Osteoblast (primary cell): Measurements from ENCODE around the gene PLGRKT. TPM values are rescaled to one million over a fixed set of nuclear protein-coding genes. Genes with fewer than 3 reads are reported as not detected.
"Not testable (repeated sequence)": the region's sequence is repeated elsewhere in the genome, so short reads cannot be mapped to it uniquely, and the experiment has no call there.

ENCODE experiments used
- DNase-seq: peaks from one replicate; pipeline ENCODE4 v3.0.0; 2011; ENCODE audit warnings: low spot score, mixed read lengths; ENCODE audit not compliant: insufficient read length; ENCODE audit errors: missing footprints
- H2AFZ ChIP-seq: 2 replicates; pipeline ENCODE4 v1.6.0; 2011; ENCODE audit warnings: mild to moderate bottlenecking, low read length
- H3K27ac ChIP-seq: 2 replicates; pipeline ENCODE4 v1.5.1; 2011; ENCODE audit warnings: mild to moderate bottlenecking, low read depth, low read length, moderate library complexity
- H3K27me3 ChIP-seq: 2 replicates; pipeline ENCODE4 v1.6.0; 2012; ENCODE audit warnings: mild to moderate bottlenecking, control low read depth, inconsistent platforms, low read length, moderate library complexity; ENCODE audit not compliant: insufficient read depth
- H3K36me3 ChIP-seq: 2 replicates; pipeline ENCODE4 v1.5.1; 2011; ENCODE audit warnings: mild to moderate bottlenecking, low read length, control low read depth, moderate library complexity; ENCODE audit not compliant: insufficient read depth
- H3K4me1 ChIP-seq: 2 replicates; pipeline ENCODE4 v1.5.1; 2011; ENCODE audit warnings: mild to moderate bottlenecking, low read length, control low read depth, moderate library complexity; ENCODE audit not compliant: insufficient read depth
- H3K4me2 ChIP-seq: 2 replicates; pipeline ENCODE4 v1.6.0; 2011; ENCODE audit warnings: mild to moderate bottlenecking, low read length; ENCODE audit not compliant: insufficient read depth
- H3K4me3 ChIP-seq: fragments of 200-600 bp; sonication (generic); 3 replicates; pipeline ENCODE4 v1.5.1; 2012; ENCODE audit warnings: mild to moderate bottlenecking, low read length, inconsistent platforms; ENCODE audit not compliant: insufficient read depth
- H3K79me2 ChIP-seq: 2 replicates; pipeline ENCODE4 v1.6.0; 2012; ENCODE audit warnings: mild to moderate bottlenecking, low read length, control low read depth, inconsistent platforms; ENCODE audit not compliant: insufficient read depth
- H3K9me3 ChIP-seq: 2 replicates; pipeline ENCODE4 v1.5.1; 2011; ENCODE audit warnings: low read depth, low read length, control low read depth
- H4K20me1 ChIP-seq: 2 replicates; pipeline ENCODE4 v1.6.0; 2012; ENCODE audit warnings: mild to moderate bottlenecking, low read length, control low read depth; ENCODE audit not compliant: insufficient read depth
- CTCF ChIP-seq: IDR thresholded peaks from 2 replicates; pipeline ENCODE4 v1.5.1; 2011; ENCODE audit warnings: mild to moderate bottlenecking, low read depth, low read length, moderate library complexity; ENCODE audit errors: extremely low read depth
- total RNA-seq: library from RNA; depleted of rRNA; stranded (reverse); fragments of >200 nt; gene quantifications from 2 replicates; pipeline ENCODE4 v1.2.3, GENCODE V29; 2012

PLGRKT gene
- total RNA-seq, 1 donor, result 15.6 TPM

- no peak overlapping the region for H2AFZ ChIP-seq
- TF ChIP-seq CTCF, result no peak
- no peaks in the 10 kb centered on the region for H3K27me3 ChIP-seq
- H3K79me2 ChIP-seq, result no peaks in the 10 kb centered on the region
- no peaks in the 10 kb centered on the region for H4K20me1 ChIP-seq
- no peaks in the 10 kb centered on the region for H3K9me3 ChIP-seq
- DNase-seq, result no peak
- peaks cover 25% of the 10 kb centered on the region for H3K36me3 ChIP-seq
- H3K4me1 ChIP-seq, result no peaks in the 10 kb centered on the region
- no peak overlapping the region for H3K4me2 ChIP-seq
- H3K27ac ChIP-seq, result no peak overlapping the region
- no peak overlapping the region for H3K4me3 ChIP-seq
These were observed 31.1 kb upstream of the PLGRKT start for GRCh38 chr9:5468850-5469249.

- H3K27me3 ChIP-seq, result no peaks in the 10 kb centered on the region
- H3K27ac ChIP-seq, result no peak overlapping the region
- H4K20me1 ChIP-seq, result no peaks in the 10 kb centered on the region
- no peak overlapping the region for H3K4me3 ChIP-seq
- DNase-seq, result no peak
- TF ChIP-seq CTCF, result no peak
- H3K9me3 ChIP-seq, result no peaks in the 10 kb centered on the region
- H2AFZ ChIP-seq, result no peak overlapping the region
- peaks cover 36% of the 10 kb centered on the region for H3K36me3 ChIP-seq
- no peaks in the 10 kb centered on the region for H3K4me1 ChIP-seq
- H3K4me2 ChIP-seq, result no peak overlapping the region
- no peaks in the 10 kb centered on the region for H3K79me2 ChIP-seq
These were observed 29.0 kb upstream of the PLGRKT start for GRCh38 chr9:5466766-5467165.

GRCh38 chr9:5466005-5466404 is 28.3 kb upstream of the PLGRKT start:
- no peaks in the 10 kb centered on the region for H4K20me1 ChIP-seq
- H3K9me3 ChIP-seq, result no peaks in the 10 kb centered on the region
- no peaks in the 10 kb centered on the region for H3K79me2 ChIP-seq
- no peaks in the 10 kb centered on the region for H3K4me1 ChIP-seq
- no peak for TF ChIP-seq CTCF
- no peak overlapping the region for H3K4me2 ChIP-seq
- no peaks in the 10 kb centered on the region for H3K27me3 ChIP-seq
- no peak overlapping the region for H2AFZ ChIP-seq
- H3K4me3 ChIP-seq, result no peak overlapping the region
- peaks cover 36% of the 10 kb centered on the region for H3K36me3 ChIP-seq
- no peak overlapping the region for H3K27ac ChIP-seq
- no peak for DNase-seq

GRCh38 chr9:5464831-5465330 is 27.2 kb upstream of the PLGRKT start:
- not testable (repeated sequence) for H3K27ac ChIP-seq, H3K79me2 ChIP-seq, DNase-seq, H3K4me1 ChIP-seq, H3K4me3 ChIP-seq, H3K4me2 ChIP-seq, H4K20me1 ChIP-seq, H3K27me3 ChIP-seq, H2AFZ ChIP-seq, H3K9me3 ChIP-seq
- H3K36me3 ChIP-seq, result peaks cover 36% of the 10 kb centered on the region
